ENCODE data around the gene PRDM11.

The PRDM11 gene

GRCh38 chr11:45225961-45226871 is 79.8 kb downstream of the PRDM11 start:
- Histone ChIP-seq H3K36me3 (ENCODE audit: control insufficient read depth, insufficient read depth, low read length) (peaks cover 13% of the 10 kb centered on the region), H3K4me3 (ENCODE audit: low read depth, low read length) (no peak overlapping the region), H3K27ac (ENCODE audit: low read depth, low read length) (no peak overlapping the region), H3K9ac (ENCODE audit: low read length) (no peak overlapping the region), H3K27me3 (ENCODE audit: control insufficient read depth, insufficient read depth, low read length) (no peaks in the 10 kb centered on the region), H3K9me3 (ENCODE audit: control insufficient read depth, insufficient read depth, low read depth, low read length) (no peaks in the 10 kb centered on the region), H3K4me1 (ENCODE audit: control insufficient read depth, insufficient read depth, low read length) (no peaks in the 10 kb centered on the region)

GRCh38 chr11:45226901-45227300 is 80.5 kb downstream of the PRDM11 start:
- H3K9me3 ChIP-seq (ENCODE audit: control insufficient read depth, insufficient read depth, low read depth, low read length) = no peaks in the 10 kb centered on the region
- no peak overlapping the region for H3K9ac ChIP-seq (ENCODE audit: low read length)
- no peak overlapping the region for H3K4me3 ChIP-seq (ENCODE audit: low read depth, low read length)
- H3K27me3 ChIP-seq (ENCODE audit: control insufficient read depth, insufficient read depth, low read length) = no peaks in the 10 kb centered on the region
- no peaks in the 10 kb centered on the region for H3K4me1 ChIP-seq (ENCODE audit: control insufficient read depth, insufficient read depth, low read length)
- H3K27ac ChIP-seq (ENCODE audit: low read depth, low read length) = no peak overlapping the region
- peaks cover 13% of the 10 kb centered on the region for H3K36me3 ChIP-seq (ENCODE audit: control insufficient read depth, insufficient read depth, low read length)

- Histone ChIP-seq H3K4me1 (ENCODE audit: control insufficient read depth, insufficient read depth, low read length) (no peaks in the 10 kb centered on the region), H3K27me3 (ENCODE audit: control insufficient read depth, insufficient read depth, low read length) (no peaks in the 10 kb centered on the region), H3K4me3 (ENCODE audit: low read depth, low read length) (no peak overlapping the region), H3K9ac (ENCODE audit: low read length) (no peak overlapping the region), H3K27ac (ENCODE audit: low read depth, low read length) (no peak overlapping the region), H3K9me3 (ENCODE audit: control insufficient read depth, insufficient read depth, low read depth, low read length) (no peaks in the 10 kb centered on the region), H3K36me3 (ENCODE audit: control insufficient read depth, insufficient read depth, low read length) (peaks cover 13% of the 10 kb centered on the region)
These were observed 81.4 kb downstream of the PRDM11 start for GRCh38 chr11:45227836-45228235.

GRCh38 chr11:45229401-45230020 is 83.1 kb downstream of the PRDM11 start:
- Histone ChIP-seq H3K4me3 (ENCODE audit: low read depth, low read length) (no peak overlapping the region), H3K27ac (ENCODE audit: low read depth, low read length) (no peak overlapping the region), H3K27me3 (ENCODE audit: control insufficient read depth, insufficient read depth, low read length) (no peaks in the 10 kb centered on the region), H3K9ac (ENCODE audit: low read length) (no peak overlapping the region), H3K36me3 (ENCODE audit: control insufficient read depth, insufficient read depth, low read length) (peaks cover 13% of the 10 kb centered on the region), H3K9me3 (ENCODE audit: control insufficient read depth, insufficient read depth, low read depth, low read length) (no peaks in the 10 kb centered on the region), H3K4me1 (ENCODE audit: control insufficient read depth, insufficient read depth, low read length) (peaks cover 4% of the 10 kb centered on the region; the same call in 1 of the 2 replicates)

- H3K4me3 ChIP-seq (ENCODE audit: low read depth, low read length) = no peak overlapping the region
- H3K9me3 ChIP-seq (ENCODE audit: control insufficient read depth, insufficient read depth, low read depth, low read length) = no peaks in the 10 kb centered on the region
- peaks cover 9% of the 10 kb centered on the region for H3K27me3 ChIP-seq (ENCODE audit: control insufficient read depth, insufficient read depth, low read length)
- no peaks in the 10 kb centered on the region for H3K36me3 ChIP-seq (ENCODE audit: control insufficient read depth, insufficient read depth, low read length)
- no peak overlapping the region for H3K27ac ChIP-seq (ENCODE audit: low read depth, low read length)
- H3K4me1 ChIP-seq (ENCODE audit: control insufficient read depth, insufficient read depth, low read length) = peaks cover 4% of the 10 kb centered on the region; the same call in 1 of the 2 replicates
- H3K9ac ChIP-seq (ENCODE audit: low read length) = no peak overlapping the region
These were observed 86.1 kb downstream of the PRDM11 start for GRCh38 chr11:45232341-45233080.

- no peak overlapping the region for H3K9ac ChIP-seq (ENCODE audit: low read length)
- H3K9me3 ChIP-seq (ENCODE audit: control insufficient read depth, insufficient read depth, low read depth, low read length) = no peaks in the 10 kb centered on the region
- H3K4me3 ChIP-seq (ENCODE audit: low read depth, low read length) = no peak overlapping the region
- no peaks in the 10 kb centered on the region for H3K36me3 ChIP-seq (ENCODE audit: control insufficient read depth, insufficient read depth, low read length)
- peaks cover 4% of the 10 kb centered on the region; the same call in 1 of the 2 replicates for H3K4me1 ChIP-seq (ENCODE audit: control insufficient read depth, insufficient read depth, low read length)
- H3K27me3 ChIP-seq (ENCODE audit: control insufficient read depth, insufficient read depth, low read length) = peaks cover 11% of the 10 kb centered on the region
- H3K27ac ChIP-seq (ENCODE audit: low read depth, low read length) = no peak overlapping the region
These were observed 86.8 kb downstream of the PRDM11 start for GRCh38 chr11:45233121-45233803.

- Histone ChIP-seq H3K4me1 (ENCODE audit: control insufficient read depth, insufficient read depth, low read length) (peaks cover 4% of the 10 kb centered on the region; the same call in 1 of the 2 replicates), H3K27ac (ENCODE audit: low read depth, low read length) (no peak overlapping the region), H3K36me3 (ENCODE audit: control insufficient read depth, insufficient read depth, low read length) (no peaks in the 10 kb centered on the region), H3K4me3 (ENCODE audit: low read depth, low read length) (no peak overlapping the region), H3K27me3 (ENCODE audit: control insufficient read depth, insufficient read depth, low read length) (peaks cover 12% of the 10 kb centered on the region), H3K9me3 (ENCODE audit: control insufficient read depth, insufficient read depth, low read depth, low read length) (no peaks in the 10 kb centered on the region), H3K9ac (ENCODE audit: low read length) (no peak overlapping the region)
These were observed 87.3 kb downstream of the PRDM11 start for GRCh38 chr11:45233804-45234170.

GRCh38 chr11:45234306-45235006 is 88.0 kb downstream of the PRDM11 start:
- Histone ChIP-seq H3K9me3 (ENCODE audit: control insufficient read depth, insufficient read depth, low read depth, low read length) (peaks cover 2% of the 10 kb centered on the region), H3K36me3 (ENCODE audit: control insufficient read depth, insufficient read depth, low read length) (no peaks in the 10 kb centered on the region), H3K4me1 (ENCODE audit: control insufficient read depth, insufficient read depth, low read length) (peaks cover 4% of the 10 kb centered on the region; the same call in 1 of the 2 replicates), H3K27me3 (ENCODE audit: control insufficient read depth, insufficient read depth, low read length) (peaks cover 12% of the 10 kb centered on the region), H3K9ac (ENCODE audit: low read length) (no peak overlapping the region), H3K4me3 (ENCODE audit: low read depth, low read length) (no peak overlapping the region), H3K27ac (ENCODE audit: low read depth, low read length) (no peak overlapping the region)

- H3K9me3 ChIP-seq (ENCODE audit: control insufficient read depth, insufficient read depth, low read depth, low read length) = peaks cover 7% of the 10 kb centered on the region
- no peak overlapping the region for H3K27ac ChIP-seq (ENCODE audit: low read depth, low read length)
- peaks cover 12% of the 10 kb centered on the region for H3K27me3 ChIP-seq (ENCODE audit: control insufficient read depth, insufficient read depth, low read length)
- H3K36me3 ChIP-seq (ENCODE audit: control insufficient read depth, insufficient read depth, low read length) = no peaks in the 10 kb centered on the region
- H3K9ac ChIP-seq (ENCODE audit: low read length) = no peak overlapping the region
- peaks cover 4% of the 10 kb centered on the region; the same call in 1 of the 2 replicates for H3K4me1 ChIP-seq (ENCODE audit: control insufficient read depth, insufficient read depth, low read length)
- H3K4me3 ChIP-seq (ENCODE audit: low read depth, low read length) = no peak overlapping the region
These were observed 91.4 kb downstream of the PRDM11 start for GRCh38 chr11:45237711-45238315.

GRCh38 chr11:45238724-45239123 is 92.3 kb downstream of the PRDM11 start:
- Histone ChIP-seq H3K9ac (ENCODE audit: low read length) (no peak overlapping the region), H3K36me3 (ENCODE audit: control insufficient read depth, insufficient read depth, low read length) (no peaks in the 10 kb centered on the region), H3K27me3 (ENCODE audit: control insufficient read depth, insufficient read depth, low read length) (peaks cover 12% of the 10 kb centered on the region), H3K27ac (ENCODE audit: low read depth, low read length) (no peak overlapping the region), H3K9me3 (ENCODE audit: control insufficient read depth, insufficient read depth, low read depth, low read length) (peaks cover 7% of the 10 kb centered on the region), H3K4me3 (ENCODE audit: low read depth, low read length) (no peak overlapping the region), H3K4me1 (ENCODE audit: control insufficient read depth, insufficient read depth, low read length) (no peaks in the 10 kb centered on the region)
